ENCODE data around the gene SRF.
"Not testable (repeated sequence)": the region's sequence is repeated elsewhere in the genome, so short reads cannot be mapped to it uniquely, and the experiment has no call there.

SRF gene
- 25.1 to 86.2 (median 45.5) reads per million in 17 experiments for total RNA-seq

GRCh38 chr6:43170931-43171706, at the start of gene SRF:
TSS of gene SRF (plus strand) at chr6:43171269. CDS start at chr6:43171657, 388 bp downstream.
- peak; percentile 99 to 100 (median 100) for DNase-seq

DNA sequence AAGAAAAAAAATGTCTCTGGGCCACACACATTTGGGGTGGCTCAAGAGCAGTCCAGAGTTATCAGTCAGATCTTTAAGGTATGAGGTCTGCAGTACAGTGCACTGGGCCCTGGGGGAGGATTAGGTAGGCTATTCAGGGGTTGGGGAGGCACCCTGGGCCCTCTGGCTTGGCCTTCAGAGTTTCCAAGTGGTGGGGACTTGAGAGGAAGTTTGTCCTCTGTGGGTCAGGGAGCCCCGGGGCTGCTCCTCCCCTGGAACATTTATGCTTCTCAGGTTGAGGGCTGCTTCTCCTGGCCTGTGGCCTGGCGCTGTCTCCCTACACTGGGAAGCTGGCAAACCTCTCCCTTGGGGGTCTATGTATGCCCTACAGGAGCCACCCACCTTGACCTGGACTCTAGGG, 48.9 kb upstream of the SRF start:
- no peak for DNase-seq

- no peak for DNase-seq
These were observed 47.4 kb upstream of the SRF start for GRCh38 chr6:43123461-43124314.

GRCh38 chr6:43124481-43124880, 46.6 kb upstream of the SRF start:
- DNase-seq, result no peak

- DNase-seq, result no peak
These were observed 46.0 kb upstream of the SRF start for GRCh38 chr6:43125119-43125518.

- DNase-seq, result peak in 3 of 4 experiments; percentile 30 to 44 (median 38)
These were observed 45.5 kb upstream of the SRF start for GRCh38 chr6:43125555-43125954.

- peak; percentile 29 to 60 (median 45) for DNase-seq
These were observed 43.9 kb upstream of the SRF start for GRCh38 chr6:43127180-43127579.

DNA sequence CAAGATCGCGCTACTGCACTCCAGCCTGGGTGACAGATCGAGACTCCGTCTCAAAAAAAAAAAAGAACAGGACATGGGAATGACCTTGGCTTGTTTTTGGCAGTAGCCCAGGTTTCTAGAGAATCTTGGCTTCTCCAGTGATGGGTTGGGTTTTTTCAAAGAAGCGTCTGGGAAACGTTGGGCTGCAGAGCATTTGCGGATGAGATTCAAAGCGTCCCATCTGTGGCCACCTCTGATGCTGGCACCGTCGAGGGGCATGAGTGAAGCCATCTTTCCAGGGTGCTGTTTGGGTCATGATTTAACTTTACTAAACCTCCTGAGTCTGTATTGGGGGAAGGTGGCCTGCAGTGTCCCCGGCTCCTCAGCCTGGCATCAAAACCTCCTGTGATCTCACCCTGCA, 43.2 kb upstream of the SRF start:
- DNase-seq, result no peak

GRCh38 chr6:43128926-43129325, 42.1 kb upstream of the SRF start:
- DNase-seq, result no peak

- DNase-seq, result peak in 3 of 4 experiments; percentile 26 to 50 (median 32)
These were observed 41.5 kb upstream of the SRF start for GRCh38 chr6:43129434-43130194.

GRCh38 chr6:43130429-43130828, 40.6 kb upstream of the SRF start:
- DNase-seq, result no peak

GRCh38 chr6:43131379-43131778, 39.7 kb upstream of the SRF start:
- not testable (repeated sequence) for DNase-seq

DNA sequence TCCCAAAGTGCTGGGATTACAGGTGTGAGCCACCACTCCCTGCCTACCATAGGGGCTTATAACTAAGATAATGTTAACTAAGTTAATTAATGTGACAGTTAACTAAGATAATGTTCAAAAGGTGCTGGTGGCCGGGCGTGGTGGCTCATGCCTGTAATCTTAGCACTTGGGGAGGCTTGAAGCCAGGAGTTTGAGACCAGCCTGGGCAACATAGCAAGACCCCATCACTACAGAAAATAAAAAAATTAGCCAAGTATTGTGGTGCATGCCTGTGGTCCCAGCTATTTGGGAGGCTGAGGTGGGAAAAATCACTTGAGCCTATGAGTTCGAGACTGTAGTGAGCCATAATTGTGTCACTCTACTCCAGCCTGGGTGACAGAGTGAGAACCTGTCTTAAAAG, 32.8 kb upstream of the SRF start:
- no peak for DNase-seq

DNA sequence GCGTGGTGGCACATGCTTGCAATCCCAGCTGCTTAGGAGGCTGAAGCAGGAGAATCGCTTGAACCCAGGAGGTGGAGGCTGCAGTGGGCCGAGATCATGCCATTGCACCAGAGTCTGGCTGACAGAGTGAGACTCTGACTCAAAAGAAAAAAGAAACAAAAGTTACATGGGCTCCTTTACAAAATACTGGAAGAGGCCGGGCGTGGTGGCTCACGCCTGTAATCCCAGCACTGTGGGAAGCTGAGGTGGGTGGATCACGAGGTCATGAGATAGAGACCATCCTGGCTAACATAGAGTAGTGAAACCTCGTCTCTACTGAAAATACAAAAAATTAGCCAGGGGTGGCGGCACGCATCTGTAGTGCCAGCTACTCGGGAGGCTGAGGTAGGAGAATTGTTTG, 31.1 kb upstream of the SRF start:
- peak in 2 of 4 experiments; percentile 10 to 18 for DNase-seq

GRCh38 chr6:43141644-43142043, 29.4 kb upstream of the SRF start:
- no peak for DNase-seq

DNA sequence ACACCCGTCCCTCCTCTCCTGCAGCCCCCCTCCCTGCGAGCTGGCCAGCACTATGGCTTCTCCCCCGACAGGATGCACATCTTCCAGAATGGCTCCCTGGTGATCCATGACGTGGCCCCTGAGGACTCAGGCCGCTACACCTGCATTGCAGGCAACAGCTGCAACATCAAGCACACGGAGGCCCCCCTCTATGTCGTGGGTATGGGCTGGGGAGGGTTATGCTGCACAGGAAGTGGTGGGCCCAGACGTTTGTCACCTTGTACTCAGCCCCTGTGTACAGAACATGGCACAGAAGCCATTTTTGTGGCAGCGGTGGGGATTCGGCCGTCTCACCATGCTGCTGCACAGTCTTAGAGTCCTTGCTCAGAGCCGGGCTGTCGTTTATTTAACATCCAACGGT, 29.0 kb upstream of the SRF start:
- DNase-seq, result no peak

DNA sequence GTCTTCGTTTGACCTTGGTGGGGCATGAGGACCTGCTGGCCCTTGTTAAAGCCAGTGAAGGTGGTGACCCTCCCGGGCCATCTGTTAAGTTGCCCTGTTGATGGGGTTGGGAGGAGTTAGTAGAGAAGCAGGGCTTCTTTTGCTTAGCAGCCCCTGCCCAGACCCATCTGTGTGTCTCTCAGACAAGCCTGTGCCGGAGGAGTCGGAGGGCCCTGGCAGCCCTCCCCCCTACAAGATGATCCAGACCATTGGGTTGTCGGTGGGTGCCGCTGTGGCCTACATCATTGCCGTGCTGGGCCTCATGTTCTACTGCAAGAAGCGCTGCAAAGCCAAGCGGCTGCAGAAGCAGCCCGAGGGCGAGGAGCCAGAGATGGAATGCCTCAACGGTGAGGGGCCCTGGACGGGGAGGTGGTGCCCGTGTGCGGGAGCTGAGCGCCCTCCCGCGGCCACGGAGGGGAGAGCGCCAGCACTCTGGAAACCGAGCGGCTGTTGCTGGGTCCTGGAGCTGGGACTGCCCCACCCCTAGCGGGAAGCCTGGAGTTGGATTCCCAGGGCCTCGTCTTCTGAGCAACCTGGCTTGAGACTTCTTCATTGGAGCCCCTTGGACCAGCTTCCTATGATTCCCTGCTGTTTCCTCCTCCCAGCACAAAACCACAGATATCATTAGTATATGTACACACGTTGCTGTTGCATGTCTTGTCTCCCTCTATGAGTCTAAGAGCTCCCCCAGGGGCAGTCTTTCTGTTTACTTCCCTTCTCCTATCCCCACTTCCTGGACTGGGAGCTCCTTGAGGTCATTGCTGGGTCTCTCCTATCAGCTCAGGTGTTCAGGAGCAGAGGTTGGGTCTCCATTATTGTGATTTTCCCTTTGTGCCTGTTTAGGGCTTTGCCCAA, 27.6 kb upstream of the SRF start:
- peak; percentile 78 to 89 (median 84) for DNase-seq

- DNase-seq, result no peak
These were observed 26.2 kb upstream of the SRF start for GRCh38 chr6:43144879-43145278.

DNA sequence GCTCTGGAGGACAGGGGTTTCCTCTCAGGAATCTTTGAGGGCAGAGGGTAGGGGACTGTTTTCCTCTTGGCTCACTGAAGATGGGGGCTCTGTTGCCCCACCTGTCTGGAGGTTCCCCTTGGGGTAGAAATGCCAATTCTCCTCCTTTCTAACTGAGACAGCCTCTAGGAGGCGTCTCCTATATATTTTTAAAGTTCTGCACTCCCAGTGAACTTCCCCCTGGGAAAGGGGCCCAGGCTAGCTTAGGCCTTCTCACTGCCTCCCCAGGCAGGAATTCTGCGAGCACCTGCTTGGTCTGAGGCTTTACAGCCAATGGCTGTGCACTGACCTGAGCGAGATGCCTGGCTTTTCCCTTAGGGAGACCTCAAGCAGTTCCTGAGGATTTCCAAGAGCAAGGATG, 24.8 kb upstream of the SRF start:
- no peak for DNase-seq

- DNase-seq, result peak in 1 of 4 experiments; percentile 15
These were observed 24.1 kb upstream of the SRF start for GRCh38 chr6:43146709-43147688.

Measured in suppressor macrophage (primary cell).